ENCODE measurements around the gene MALRD1.

DNA sequence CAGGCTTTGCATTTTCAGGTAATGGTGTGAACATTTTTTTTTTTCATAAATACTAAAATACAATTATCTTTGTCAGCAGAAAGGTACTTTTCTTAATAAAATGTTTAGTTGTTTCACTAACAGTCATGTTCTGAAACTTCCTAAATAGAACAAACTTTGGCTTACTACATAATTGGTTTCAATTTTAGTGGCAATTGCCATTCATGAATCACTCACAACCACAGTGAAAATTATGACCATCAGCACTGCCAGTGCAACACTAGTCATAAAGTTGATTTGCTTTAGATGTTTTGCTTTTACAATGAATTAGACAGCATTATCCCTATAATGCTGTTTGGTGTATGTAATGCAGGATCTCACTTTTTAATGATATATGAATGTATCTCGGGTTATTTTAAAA is 470.0 kb downstream of the MALRD1 start:
- TF ChIP-seq POLR2AphosphoS5 (IDR thresholded peaks at IDR 0.05; ENCODE audit: low read depth, low read length) (no peak), TCF7L2 (IDR thresholded peaks at IDR 0.05; ENCODE audit: low read depth, low read length) (no peak)
- TF ChIP-seq, protein P1, sequence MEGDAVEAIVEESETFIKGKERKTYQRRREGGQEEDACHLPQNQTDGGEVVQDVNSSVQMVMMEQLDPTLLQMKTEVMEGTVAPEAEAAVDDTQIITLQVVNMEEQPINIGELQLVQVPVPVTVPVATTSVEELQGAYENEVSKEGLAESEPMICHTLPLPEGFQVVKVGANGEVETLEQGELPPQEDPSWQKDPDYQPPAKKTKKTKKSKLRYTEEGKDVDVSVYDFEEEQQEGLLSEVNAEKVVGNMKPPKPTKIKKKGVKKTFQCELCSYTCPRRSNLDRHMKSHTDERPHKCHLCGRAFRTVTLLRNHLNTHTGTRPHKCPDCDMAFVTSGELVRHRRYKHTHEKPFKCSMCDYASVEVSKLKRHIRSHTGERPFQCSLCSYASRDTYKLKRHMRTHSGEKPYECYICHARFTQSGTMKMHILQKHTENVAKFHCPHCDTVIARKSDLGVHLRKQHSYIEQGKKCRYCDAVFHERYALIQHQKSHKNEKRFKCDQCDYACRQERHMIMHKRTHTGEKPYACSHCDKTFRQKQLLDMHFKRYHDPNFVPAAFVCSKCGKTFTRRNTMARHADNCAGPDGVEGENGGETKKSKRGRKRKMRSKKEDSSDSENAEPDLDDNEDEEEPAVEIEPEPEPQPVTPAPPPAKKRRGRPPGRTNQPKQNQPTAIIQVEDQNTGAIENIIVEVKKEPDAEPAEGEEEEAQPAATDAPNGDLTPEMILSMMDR (IDR thresholded peaks at IDR 0.05), result no peak
- TF ChIP-seq, protein P2, sequence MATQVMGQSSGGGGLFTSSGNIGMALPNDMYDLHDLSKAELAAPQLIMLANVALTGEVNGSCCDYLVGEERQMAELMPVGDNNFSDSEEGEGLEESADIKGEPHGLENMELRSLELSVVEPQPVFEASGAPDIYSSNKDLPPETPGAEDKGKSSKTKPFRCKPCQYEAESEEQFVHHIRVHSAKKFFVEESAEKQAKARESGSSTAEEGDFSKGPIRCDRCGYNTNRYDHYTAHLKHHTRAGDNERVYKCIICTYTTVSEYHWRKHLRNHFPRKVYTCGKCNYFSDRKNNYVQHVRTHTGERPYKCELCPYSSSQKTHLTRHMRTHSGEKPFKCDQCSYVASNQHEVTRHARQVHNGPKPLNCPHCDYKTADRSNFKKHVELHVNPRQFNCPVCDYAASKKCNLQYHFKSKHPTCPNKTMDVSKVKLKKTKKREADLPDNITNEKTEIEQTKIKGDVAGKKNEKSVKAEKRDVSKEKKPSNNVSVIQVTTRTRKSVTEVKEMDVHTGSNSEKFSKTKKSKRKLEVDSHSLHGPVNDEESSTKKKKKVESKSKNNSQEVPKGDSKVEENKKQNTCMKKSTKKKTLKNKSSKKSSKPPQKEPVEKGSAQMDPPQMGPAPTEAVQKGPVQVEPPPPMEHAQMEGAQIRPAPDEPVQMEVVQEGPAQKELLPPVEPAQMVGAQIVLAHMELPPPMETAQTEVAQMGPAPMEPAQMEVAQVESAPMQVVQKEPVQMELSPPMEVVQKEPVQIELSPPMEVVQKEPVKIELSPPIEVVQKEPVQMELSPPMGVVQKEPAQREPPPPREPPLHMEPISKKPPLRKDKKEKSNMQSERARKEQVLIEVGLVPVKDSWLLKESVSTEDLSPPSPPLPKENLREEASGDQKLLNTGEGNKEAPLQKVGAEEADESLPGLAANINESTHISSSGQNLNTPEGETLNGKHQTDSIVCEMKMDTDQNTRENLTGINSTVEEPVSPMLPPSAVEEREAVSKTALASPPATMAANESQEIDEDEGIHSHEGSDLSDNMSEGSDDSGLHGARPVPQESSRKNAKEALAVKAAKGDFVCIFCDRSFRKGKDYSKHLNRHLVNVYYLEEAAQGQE (IDR thresholded peaks at IDR 0.05; ENCODE audit: insufficient read depth in 1 of 2, low read depth in 2 of 2, low read length in 1 of 2), result no peak

Measured in Panc1 (cell line).